IMR-90 (cell line): ENCODE measurements around the gene CLIP3. TPM values are rescaled to one million over a fixed set of nuclear protein-coding genes. Genes with fewer than 3 reads are reported as not detected.

Source experiments
- ATAC-seq: fragments of 200-7000 bp; cut with Tn5 transposase; 2 replicates; pipeline ENCODE4 v1.9.1; 2020; ENCODE audit warnings: low read depth, mild to moderate bottlenecking, moderate library complexity
- BruUV-seq: library from RNA; stranded (reverse); fragments of 400-500 nt; replicated peaks from 2 replicates; lab custom pipeline; 2021; lab: Mats Ljungman, UMichigan
- CTCF ChIA-PET: fragments of 300-600 bp; formaldehyde crosslinking; extraction: SDS; loops from one replicate; lab custom pipeline; 2021; ENCODE audit warnings: antibody characterized with exemption; lab: Yijun Ruan, JAX
- POLR2A ChIA-PET: fragments of 300-600 bp; sonication (Branson Sonifier 250); formaldehyde crosslinking; loops from one replicate; lab custom pipeline; 2022; ENCODE audit warnings: antibody characterized with exemption; ENCODE audit not compliant: unreplicated experiment; lab: Charles Lee
- DNase-seq: peaks from one replicate; pipeline ENCODE4 v3.0.0; 2013
- H2AFZ ChIP-seq: replicated peaks from 2 replicates; pipeline ENCODE3; 2013; ENCODE audit warnings: low read length, mild to moderate bottlenecking; ENCODE audit not compliant: poor library complexity
- H2AK5ac ChIP-seq: 2 replicates; pipeline ENCODE4 v1.6.1; 2013; ENCODE audit warnings: low read depth, low read length, inconsistent platforms
- H2AK9ac ChIP-seq: replicated peaks from 2 replicates; pipeline ENCODE3; 2013; ENCODE audit warnings: mild to moderate bottlenecking, low read depth, low read length, moderate library complexity; ENCODE audit not compliant: poor library complexity
- H2BK120ac ChIP-seq: 2 replicates; pipeline ENCODE4 v1.6.1; 2013; ENCODE audit warnings: low read depth, low read length, inconsistent platforms
- H2BK15ac ChIP-seq: 3 replicates; pipeline ENCODE4 v1.6.1; 2013; ENCODE audit warnings: low read depth, low read length, inconsistent platforms
- H2BK20ac ChIP-seq: 2 replicates; pipeline ENCODE4 v1.6.1; 2013; ENCODE audit warnings: low read depth, mild to moderate bottlenecking, inconsistent platforms, low read length, moderate library complexity
- H2BK5ac ChIP-seq: 2 replicates; pipeline ENCODE4 v1.6.1; 2013; ENCODE audit warnings: mild to moderate bottlenecking, low read depth, low read length, inconsistent platforms; ENCODE audit not compliant: poor library complexity, severe bottlenecking
- H3K14ac ChIP-seq: replicated peaks from 2 replicates; pipeline ENCODE4 v1.6.1; 2013; ENCODE audit warnings: low read depth, low read length, inconsistent platforms
- H3K18ac ChIP-seq: 2 replicates; pipeline ENCODE4 v1.6.1; 2013; ENCODE audit warnings: low read depth, low read length, control low read depth
- H3K23ac ChIP-seq: 2 replicates; pipeline ENCODE4 v1.6.1; 2013; ENCODE audit warnings: low read depth, low read length, inconsistent platforms
- H3K27ac ChIP-seq: 2 replicates; pipeline ENCODE4 v1.5.1; 2013; ENCODE audit warnings: mild to moderate bottlenecking, control low read depth, low read length; ENCODE audit not compliant: insufficient read depth
- H3K27me3 ChIP-seq: 2 replicates; pipeline ENCODE4 v1.6.1; 2013; ENCODE audit warnings: low read length; ENCODE audit not compliant: control insufficient read depth, insufficient read depth
- H3K36me3 ChIP-seq: 2 replicates; pipeline ENCODE4 v1.6.1; 2013; ENCODE audit warnings: low read length, mixed read lengths; ENCODE audit not compliant: control insufficient read depth, insufficient read depth
- H3K4ac ChIP-seq: 2 replicates; pipeline ENCODE4 v1.6.1; 2013; ENCODE audit warnings: low read depth, low read length, inconsistent platforms
- H3K4me1 ChIP-seq: 2 replicates; pipeline ENCODE4 v1.6.1; 2013; ENCODE audit warnings: low read length, mixed read lengths; ENCODE audit not compliant: control insufficient read depth, insufficient read depth
- H3K4me2 ChIP-seq: 2 replicates; pipeline ENCODE4 v1.6.1; 2013; ENCODE audit warnings: low read depth, mild to moderate bottlenecking, control low read depth, low read length, moderate library complexity
- H3K4me3 ChIP-seq: 2 replicates; pipeline ENCODE4 v1.5.1; 2013; ENCODE audit warnings: low read depth, mild to moderate bottlenecking, control low read depth, low read length, moderate library complexity; ENCODE audit not compliant: insufficient read depth
- H3K56ac ChIP-seq: 2 replicates; pipeline ENCODE4 v1.6.1; 2013; ENCODE audit warnings: low read length, inconsistent platforms; ENCODE audit not compliant: insufficient read depth; ENCODE audit errors: extremely low read depth
- H3K79me1 ChIP-seq, 2 experiments: 2 replicates each; pipeline ENCODE4 v1.6.1; 2013; ENCODE audit warnings: low read length in 2 of 2, inconsistent platforms in 1 of 2, low read depth in 1 of 2
- H3K9ac ChIP-seq: 2 replicates; pipeline ENCODE4 v1.6.1; 2013; ENCODE audit warnings: low read depth, low read length, control low read depth
- H3K9me1 ChIP-seq: 2 replicates; pipeline ENCODE4 v1.6.1; 2013; ENCODE audit warnings: low read length, inconsistent platforms; ENCODE audit not compliant: insufficient read depth
- H3K9me3 ChIP-seq: 2 replicates; pipeline ENCODE4 v1.6.1; 2013; ENCODE audit warnings: low read length; ENCODE audit not compliant: control insufficient read depth, insufficient read depth
- H4K20me1 ChIP-seq: 2 replicates; pipeline ENCODE4 v1.6.1; 2013; ENCODE audit warnings: low read length, inconsistent platforms; ENCODE audit not compliant: insufficient read depth
- H4K5ac ChIP-seq: 2 replicates; pipeline ENCODE4 v1.6.1; 2013; ENCODE audit warnings: mild to moderate bottlenecking, low read depth, low read length, control low read depth
- H4K8ac ChIP-seq, 2 experiments: 2 replicates each; pipeline ENCODE4 v1.6.1; 2013; ENCODE audit warnings: low read depth in 2 of 2, low read length in 2 of 2, control low read depth in 1 of 2, inconsistent platforms in 1 of 2
- H4K91ac ChIP-seq: 2 replicates; pipeline ENCODE4 v1.6.1; 2013; ENCODE audit warnings: low read depth, low read length, inconsistent platforms; ENCODE audit not compliant: insufficient read depth
- CEBPB ChIP-seq: IDR thresholded peaks from 2 replicates; pipeline ENCODE4 v1.6.1; 2012; ENCODE audit warnings: low read depth, low read length, improper control_type of control experiment
- USF2 ChIP-seq: fragments of 150-350 bp; IDR thresholded peaks from 2 replicates; pipeline ENCODE4 v1.6.1; 2017; ENCODE audit warnings: mild to moderate bottlenecking, antibody characterized with exemption, low read length, low read depth
- WGBS, 2 experiments: methylation state at CpG; one replicate each; pipeline versions ENCODE4 v1.1.5 to v1.1.7; 2013; ENCODE audit warnings: missing lambda C conversion rate in 2 of 2; ENCODE audit not compliant: insufficient read length in 1 of 2; ENCODE audit errors: extremely low coverage in 2 of 2; 5-methylcytosine and 5-hydroxymethylcytosine counted together
- dilution Hi-C: fragments of 300-500 bp; cut with HindIII; formaldehyde crosslinking; loops from one replicate; pipeline ENCODE4 v1.14.3; 2018; ENCODE audit warnings: low sequenced_read_pairs; ENCODE audit not compliant: unreplicated experiment
- in situ Hi-C: fragments of 300-500 bp; cut with MboI; formaldehyde crosslinking; loops from 3 replicates; pipeline ENCODE4 v1.14.3; 2019; ENCODE audit warnings: low sequenced_read_pairs, inconsistent platforms, mixed read lengths
- intact Hi-C: fragments of 100-400 bp; cut with micrococcal nuclease; formaldehyde crosslinking; loops from 2 replicates; pipeline ENCODE4 v1.10.0; 2022
- polyA plus RNA-seq, 3 experiments: library from polyadenylated mRNA; depleted of rRNA; stranded (reverse); fragments of >200 nt; gene quantifications; 2 replicates each; pipeline ENCODE4 v1.2.3, GENCODE V29; 2012; ENCODE audit warnings: low replicate concordance in 1 of 3
- total RNA-seq: library from RNA; depleted of rRNA; stranded (reverse); fragments of >200 nt; gene quantifications from 2 replicates; pipeline ENCODE4 v1.2.3, GENCODE V29; 2012

CLIP3 gene
- total and polyA plus RNA-seq, 2 of the 4 experiments (the other 2 are of a cell fraction), result 5.4 to 28.7 TPM

GRCh38 chr19:35991731-35992450 is 40.8 kb downstream of the CLIP3 start:
- H4K20me1 ChIP-seq, result 0 out of 2 replicates have a peak, but pooled peaks cover 4% of the 10 kb centered on the region
- ChIA-PET CTCF (no interaction called here), POLR2A (no interaction called here)
- no peak overlapping the region for H2BK120ac ChIP-seq
- H3K79me1 ChIP-seq, result peaks cover 13 to 20% of the 10 kb centered on the region in 2 experiments; a peak in 3 of 4 replicates
- no peak overlapping the region for H4K5ac ChIP-seq
- dilution Hi-C loops (no loop called here), in situ Hi-C loops (no loop called here), intact Hi-C loops (no loop called here)
- H3K36me3 ChIP-seq, result no peaks in the 10 kb centered on the region
- no peak overlapping the region for H3K23ac ChIP-seq
- H3K4me3 ChIP-seq, result no peak overlapping the region
- H2AFZ ChIP-seq, result no peak overlapping the region
- no TSS peak for BruUV-seq
- H3K27me3 ChIP-seq, result peaks cover 5% of the 10 kb centered on the region; the same call in 1 of the 2 replicates
- DNase-seq (no peak), ATAC-seq (no peak)
- no peak overlapping the region for H3K14ac ChIP-seq
- no peak overlapping the region for H4K8ac ChIP-seq
- H3K18ac ChIP-seq, result no peak overlapping the region
- no peak overlapping the region for H3K56ac ChIP-seq
- no peak overlapping the region for H4K91ac ChIP-seq
- no peak overlapping the region for H2BK20ac ChIP-seq
- peaks cover 5% of the 10 kb centered on the region for H3K9me3 ChIP-seq
- H2BK5ac ChIP-seq, result no peak overlapping the region
- WGBS, 2 experiments, result 85% methylated on average over 5 of the region's 7 CpGs; no CpG with 5 or more reads in 1 of the 2 experiments
- H2AK5ac ChIP-seq, result no peak overlapping the region
- H3K4me1 ChIP-seq, result no peaks in the 10 kb centered on the region
- no peak overlapping the region for H3K27ac ChIP-seq
- no peak overlapping the region for H3K4me2 ChIP-seq
- H3K9me1 ChIP-seq, result no peaks in the 10 kb centered on the region; the same call in 1 of the 2 replicates
- TF ChIP-seq CEBPB (no peak), USF2 (peak; percentile 22; the same call in 1 of the 2 replicates)
- no peak overlapping the region for H2BK15ac ChIP-seq
- no peak overlapping the region for H3K4ac ChIP-seq
- no peak overlapping the region for H2AK9ac ChIP-seq
- no peak overlapping the region for H3K9ac ChIP-seq
